Activated CD8-positive, alpha-beta memory T cell treated with anti-CD3 and anti-CD28 coated beads, Interleukin-2, amount 50 U/mL, for 4 hours (primary cell): ENCODE results near the gene TESPA1.

ENCODE experiments used
- DNase-seq: peaks from one replicate; pipeline ENCODE4 v3.0.0-alpha.2; 2020

The TESPA1 gene

GRCh38 chr12:54941659-54942058 is 42.9 kb downstream of the TESPA1 start:
- no peak for DNase-seq

- no peak for DNase-seq
These were observed 43.7 kb downstream of the TESPA1 start for GRCh38 chr12:54940727-54941315.

- no peak for DNase-seq
These were observed 46.6 kb downstream of the TESPA1 start for GRCh38 chr12:54937929-54938328.

- DNase-seq, result no peak
These were observed 47.2 kb downstream of the TESPA1 start for GRCh38 chr12:54937376-54937775.

GRCh38 chr12:54936736-54937135 is 47.8 kb downstream of the TESPA1 start:
- no peak for DNase-seq

GRCh38 chr12:54935235-54935951 is 49.2 kb downstream of the TESPA1 start:
- peak; percentile 31 for DNase-seq

GRCh38 chr12:54934419-54934818 is 50.1 kb downstream of the TESPA1 start:
- DNase-seq, result no peak

- no peak for DNase-seq
These were observed 51.2 kb downstream of the TESPA1 start for GRCh38 chr12:54933376-54933775.

- DNase-seq, result no peak
These were observed 51.9 kb downstream of the TESPA1 start for GRCh38 chr12:54932691-54933090.

- DNase-seq, result no peak
These were observed 52.5 kb downstream of the TESPA1 start for GRCh38 chr12:54932038-54932437.

GRCh38 chr12:54929998-54930397 is 54.6 kb downstream of the TESPA1 start:
- DNase-seq, result no peak

- DNase-seq, result no peak
These were observed 58.3 kb downstream of the TESPA1 start for GRCh38 chr12:54926246-54926645.

- DNase-seq, result no peak
These were observed 59.4 kb downstream of the TESPA1 start for GRCh38 chr12:54924972-54925707.

- no peak for DNase-seq
These were observed 67.5 kb downstream of the TESPA1 start for GRCh38 chr12:54917001-54917488.
